ENCODE results near the gene FKBP6. TPM values are rescaled to one million over a fixed set of nuclear protein-coding genes. Genes with fewer than 3 reads are reported as not detected.
"Not testable (repeated sequence)": the region's sequence is repeated elsewhere in the genome, so short reads cannot be mapped to it uniquely, and the experiment has no call there.

FKBP6 gene
- total RNA-seq, 3 donors from 2014 or later: not detected

DNA sequence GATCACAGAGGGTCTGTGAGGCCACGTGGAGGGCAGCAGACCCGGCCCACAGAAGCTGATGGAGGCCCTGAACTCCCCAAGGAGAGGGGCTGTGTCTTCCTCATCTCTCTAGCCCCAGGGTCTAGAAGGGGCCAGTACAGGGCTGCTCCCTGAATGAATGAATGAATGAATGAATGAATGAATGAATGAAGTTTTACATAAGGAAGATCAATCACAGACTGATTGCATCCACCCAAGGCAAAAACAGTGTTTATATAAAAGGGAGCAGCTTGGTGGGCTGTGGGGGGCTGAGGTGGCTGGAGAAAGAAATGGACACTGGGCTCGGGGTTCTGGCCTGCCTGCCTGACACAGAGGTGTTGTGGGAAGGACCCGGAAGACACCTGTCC lies 14.4 kb upstream of the FKBP6 start:
- Mint-ChIP-seq H3K4me3 (no peak overlapping the region), H3K4me1 (ENCODE audit: low read depth) (peaks cover 6% of the 10 kb centered on the region), H3K9me3 (no peaks in the 10 kb centered on the region), H3K27me3 (ENCODE audit: low read depth) (no peaks in the 10 kb centered on the region), H3K36me3 (ENCODE audit: insufficient read depth) (no peaks in the 10 kb centered on the region)
- ATAC-seq (no peak), DNase-seq (no peak)

DNA sequence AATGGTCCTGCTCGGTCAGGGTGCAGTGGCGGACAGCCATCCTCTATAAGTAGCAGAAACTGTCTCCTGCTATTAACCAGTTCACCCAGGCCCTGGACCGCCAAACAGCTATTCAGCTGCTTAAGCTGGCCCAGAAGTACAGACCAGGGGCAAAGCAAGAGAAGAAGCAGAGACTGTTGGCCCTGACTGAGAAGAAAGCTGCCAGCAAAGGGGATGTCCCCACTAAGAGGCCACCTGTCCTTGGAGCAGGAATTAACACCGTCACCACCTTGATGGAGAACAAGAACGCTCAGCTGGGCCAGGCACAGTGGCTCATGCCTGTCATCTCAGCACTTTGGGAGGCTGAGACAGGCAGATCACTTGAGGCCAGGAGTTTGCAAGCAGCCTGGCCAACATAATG lies 13.7 kb upstream of the FKBP6 start:
- no peak overlapping the region for H3K4me3 Mint-ChIP-seq
- H3K9me3 Mint-ChIP-seq: no peaks in the 10 kb centered on the region
- no peaks in the 10 kb centered on the region for H3K36me3 Mint-ChIP-seq (ENCODE audit: insufficient read depth)
- no peaks in the 10 kb centered on the region for H3K27me3 Mint-ChIP-seq (ENCODE audit: low read depth)
- ATAC-seq (no peak), DNase-seq (no peak)
- H3K4me1 Mint-ChIP-seq (ENCODE audit: low read depth): peaks cover 3% of the 10 kb centered on the region

GRCh38 chr7:73316521-73316920 lies 11.4 kb upstream of the FKBP6 start:
- DNase-seq (no peak), ATAC-seq (no peak)
- Mint-ChIP-seq H3K4me1 (ENCODE audit: low read depth) (no peaks in the 10 kb centered on the region), H3K4me3 (no peak overlapping the region), H3K36me3 (ENCODE audit: insufficient read depth) (no peaks in the 10 kb centered on the region), H3K27me3 (ENCODE audit: low read depth) (no peaks in the 10 kb centered on the region), H3K9me3 (no peaks in the 10 kb centered on the region)

- H3K4me3 Mint-ChIP-seq; H3K4me1 Mint-ChIP-seq (ENCODE audit: low read depth); H3K36me3 Mint-ChIP-seq (ENCODE audit: insufficient read depth); ATAC-seq; H3K27me3 Mint-ChIP-seq (ENCODE audit: low read depth); H3K9me3 Mint-ChIP-seq; DNase-seq: not testable (repeated sequence)
These were observed 9.2 kb upstream of the FKBP6 start for GRCh38 chr7:73318656-73319204.

GRCh38 chr7:73319541-73319940 lies 8.4 kb upstream of the FKBP6 start:
- peaks cover 10% of the 10 kb centered on the region for H3K4me1 Mint-ChIP-seq (ENCODE audit: low read depth)
- not testable (repeated sequence) for H3K4me3 Mint-ChIP-seq; H3K27me3 Mint-ChIP-seq (ENCODE audit: low read depth); DNase-seq; H3K9me3 Mint-ChIP-seq; ATAC-seq; H3K36me3 Mint-ChIP-seq (ENCODE audit: insufficient read depth)

GRCh38 chr7:73320009-73320408 lies 8.0 kb upstream of the FKBP6 start:
- H3K9me3 Mint-ChIP-seq; ATAC-seq; H3K4me3 Mint-ChIP-seq; H3K27me3 Mint-ChIP-seq (ENCODE audit: low read depth); DNase-seq; H3K36me3 Mint-ChIP-seq (ENCODE audit: insufficient read depth): not testable (repeated sequence)
- H3K4me1 Mint-ChIP-seq (ENCODE audit: low read depth): peaks cover 10% of the 10 kb centered on the region

DNA sequence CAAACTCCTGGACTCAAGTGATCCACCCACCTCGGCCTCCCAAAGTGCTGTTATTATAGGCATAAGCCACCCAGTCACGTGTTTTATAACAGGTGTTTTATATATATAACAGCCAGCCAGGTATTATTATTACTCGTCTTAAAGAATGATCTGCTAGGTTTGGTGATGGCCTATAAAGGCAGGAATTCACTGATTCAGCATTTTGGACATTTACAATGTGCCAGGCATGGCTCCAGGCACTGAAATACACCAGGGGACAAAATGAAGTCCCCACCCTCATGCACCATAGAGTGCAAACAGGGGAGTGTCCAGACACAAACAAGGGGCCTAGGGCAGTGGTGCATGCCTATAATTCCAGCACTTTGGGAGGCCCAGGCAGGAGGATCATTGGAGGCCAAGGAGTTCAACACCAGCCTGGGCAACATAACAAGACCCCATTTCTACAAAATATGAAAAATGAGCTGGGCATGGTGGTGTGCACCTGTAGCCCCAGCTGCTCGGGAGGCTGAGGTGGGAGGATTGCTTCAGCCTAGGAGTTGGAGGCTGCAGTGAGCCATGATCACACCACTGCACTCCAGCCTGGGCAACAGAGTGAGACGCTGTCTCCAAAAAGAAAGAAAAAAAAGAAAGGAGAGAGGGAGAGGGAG lies 4.4 kb upstream of the FKBP6 start:
- peak overlapping the region; percentile 52 for H3K4me3 Mint-ChIP-seq
- DNase-seq; ATAC-seq; H3K9me3 Mint-ChIP-seq; H3K36me3 Mint-ChIP-seq (ENCODE audit: insufficient read depth); H3K27me3 Mint-ChIP-seq (ENCODE audit: low read depth): not testable (repeated sequence)
- peaks cover 10% of the 10 kb centered on the region for H3K4me1 Mint-ChIP-seq (ENCODE audit: low read depth)

DNA sequence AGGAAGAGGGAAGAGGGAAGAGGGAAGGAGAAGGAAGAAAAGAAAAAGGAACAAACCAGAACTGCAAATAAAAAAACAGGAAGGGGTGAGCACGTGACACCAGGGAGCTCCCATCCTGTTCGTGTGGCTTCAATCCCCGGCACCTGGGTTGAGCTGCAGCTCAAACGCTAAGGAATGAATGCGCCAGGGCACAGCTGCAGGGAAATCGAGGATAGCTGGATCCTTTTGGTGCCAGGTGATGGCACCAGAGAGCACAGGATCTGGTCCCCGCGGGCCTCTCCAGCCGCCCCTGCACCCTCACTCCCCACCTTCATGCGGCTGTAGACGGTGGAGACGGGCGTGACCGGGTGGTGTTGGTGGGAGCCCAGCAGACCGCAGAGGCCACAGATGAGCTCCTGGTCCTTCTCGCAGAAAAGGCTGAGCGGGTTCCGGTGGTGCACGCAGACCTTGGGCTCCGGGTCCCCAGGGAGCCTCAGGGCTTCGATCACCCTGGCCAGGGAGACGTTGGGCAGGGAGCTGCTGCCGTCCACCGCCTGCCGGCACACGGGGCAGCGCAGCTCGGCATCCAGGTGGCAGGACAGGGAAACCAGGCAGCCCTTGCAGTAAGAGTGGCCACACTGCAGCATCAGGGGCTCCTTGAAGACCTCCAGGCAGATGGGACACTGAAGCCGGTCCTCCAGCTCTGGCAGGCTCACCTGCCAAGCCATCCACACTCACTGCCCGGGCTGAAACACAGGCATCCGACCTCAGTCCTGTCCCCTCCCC lies 3.7 kb upstream of the FKBP6 start:
- DNase-seq: peak; percentile 34
- Mint-ChIP-seq H3K4me3 (peak overlapping the region; percentile 52), H3K4me1 (ENCODE audit: low read depth) (peaks cover 10% of the 10 kb centered on the region)
- H3K27me3 Mint-ChIP-seq (ENCODE audit: low read depth); H3K36me3 Mint-ChIP-seq (ENCODE audit: insufficient read depth); H3K9me3 Mint-ChIP-seq: not testable (repeated sequence)
- peak; percentile 89 to 96 for ATAC-seq

- peaks cover 10% of the 10 kb centered on the region for H3K4me1 Mint-ChIP-seq (ENCODE audit: low read depth)
- not testable (repeated sequence) for H3K36me3 Mint-ChIP-seq (ENCODE audit: insufficient read depth); H3K27me3 Mint-ChIP-seq (ENCODE audit: low read depth); DNase-seq; H3K4me3 Mint-ChIP-seq; ATAC-seq; H3K9me3 Mint-ChIP-seq
These were observed 2.5 kb upstream of the FKBP6 start for GRCh38 chr7:73325424-73325823.

DNA sequence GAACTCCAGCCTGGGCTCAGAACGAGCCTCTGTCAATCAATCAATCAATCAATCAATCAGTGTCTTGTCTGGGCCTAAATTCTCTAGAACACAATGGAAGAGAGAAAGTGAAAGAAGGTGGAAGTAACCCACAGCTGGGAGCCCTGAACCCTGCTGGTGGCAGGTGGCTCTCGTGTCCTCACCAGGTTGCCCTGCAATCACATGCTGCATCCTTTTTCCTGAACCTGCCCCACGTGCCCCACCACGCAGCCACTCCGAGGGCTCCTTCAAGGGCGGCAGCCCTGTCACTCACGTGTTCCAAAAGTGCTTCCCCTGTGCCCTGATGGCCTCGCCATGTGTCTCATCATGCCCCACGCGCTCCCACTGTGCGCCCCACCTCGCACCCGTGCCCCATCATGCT lies 512 bp upstream of the FKBP6 start:
- DNase-seq; H3K9me3 Mint-ChIP-seq; H3K4me3 Mint-ChIP-seq; ATAC-seq; H3K27me3 Mint-ChIP-seq (ENCODE audit: low read depth); H3K36me3 Mint-ChIP-seq (ENCODE audit: insufficient read depth): not testable (repeated sequence)
- peaks cover 10% of the 10 kb centered on the region for H3K4me1 Mint-ChIP-seq (ENCODE audit: low read depth)

DNA sequence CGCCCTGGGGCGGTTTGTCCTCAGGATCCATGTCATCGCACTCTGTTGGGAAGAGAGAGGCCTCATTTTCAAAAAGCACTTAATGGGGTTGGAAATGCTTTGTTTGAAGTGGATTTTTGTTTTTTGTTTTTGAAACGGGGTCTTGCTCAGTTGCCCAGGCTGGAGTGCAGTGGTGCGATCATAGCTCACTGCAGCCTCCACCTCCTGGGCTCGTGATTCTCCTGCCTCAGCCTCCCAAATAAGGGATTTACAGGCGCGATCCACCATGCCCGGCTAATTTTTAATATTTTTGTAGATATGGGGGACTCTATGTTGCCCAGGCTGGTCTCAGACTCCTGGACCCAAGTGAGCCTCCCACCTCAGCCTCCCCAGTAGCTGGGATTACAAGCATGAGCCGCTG lies 735 bp downstream of the FKBP6 start:
- H3K36me3 Mint-ChIP-seq (ENCODE audit: insufficient read depth): no peaks in the 10 kb centered on the region
- H3K4me1 Mint-ChIP-seq (ENCODE audit: low read depth): peaks cover 7% of the 10 kb centered on the region
- H3K27me3 Mint-ChIP-seq (ENCODE audit: low read depth): no peaks in the 10 kb centered on the region
- no peak overlapping the region for H3K4me3 Mint-ChIP-seq
- no peaks in the 10 kb centered on the region for H3K9me3 Mint-ChIP-seq
- ATAC-seq: no peak
- no peak for DNase-seq

DNA sequence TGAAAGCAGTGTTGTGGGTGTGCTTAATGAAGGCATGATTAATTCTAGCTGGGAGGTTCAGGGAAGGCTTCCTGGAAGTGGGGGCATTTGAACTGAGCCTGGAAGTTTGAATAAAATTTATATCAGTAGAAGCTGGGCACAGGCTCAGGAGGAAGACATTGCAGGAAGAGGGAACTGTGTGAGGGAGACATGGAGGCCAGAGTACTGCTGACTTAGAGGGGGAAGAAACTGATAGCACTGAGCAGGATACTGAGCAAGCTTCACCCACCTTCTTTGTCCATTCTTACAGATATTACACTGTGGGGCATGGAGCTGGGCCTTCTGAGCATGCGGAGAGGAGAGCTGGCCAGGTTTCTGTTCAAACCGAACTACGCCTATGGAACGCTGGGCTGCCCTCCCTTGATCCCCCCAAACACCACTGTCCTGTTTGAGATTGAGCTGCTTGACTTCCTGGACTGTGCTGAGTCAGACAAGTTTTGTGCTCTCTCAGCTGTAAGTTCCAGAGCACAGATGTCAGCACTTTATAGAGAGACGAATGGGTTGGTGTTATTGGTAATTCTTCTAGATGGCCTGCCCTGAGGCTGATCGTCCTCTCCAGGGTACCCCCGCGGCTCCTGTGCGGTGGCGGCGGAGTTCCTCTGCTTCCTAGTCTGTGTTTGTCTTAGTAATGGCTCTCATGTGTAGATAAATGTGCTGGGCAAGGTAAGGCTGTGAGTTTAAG lies 2.1 kb downstream of the FKBP6 start:
- Mint-ChIP-seq H3K9me3 (no peaks in the 10 kb centered on the region), H3K4me3 (no peak overlapping the region), H3K27me3 (ENCODE audit: low read depth) (no peaks in the 10 kb centered on the region), H3K4me1 (ENCODE audit: low read depth) (no peaks in the 10 kb centered on the region), H3K36me3 (ENCODE audit: insufficient read depth) (no peaks in the 10 kb centered on the region)
- ATAC-seq (no peak), DNase-seq (no peak)

DNA sequence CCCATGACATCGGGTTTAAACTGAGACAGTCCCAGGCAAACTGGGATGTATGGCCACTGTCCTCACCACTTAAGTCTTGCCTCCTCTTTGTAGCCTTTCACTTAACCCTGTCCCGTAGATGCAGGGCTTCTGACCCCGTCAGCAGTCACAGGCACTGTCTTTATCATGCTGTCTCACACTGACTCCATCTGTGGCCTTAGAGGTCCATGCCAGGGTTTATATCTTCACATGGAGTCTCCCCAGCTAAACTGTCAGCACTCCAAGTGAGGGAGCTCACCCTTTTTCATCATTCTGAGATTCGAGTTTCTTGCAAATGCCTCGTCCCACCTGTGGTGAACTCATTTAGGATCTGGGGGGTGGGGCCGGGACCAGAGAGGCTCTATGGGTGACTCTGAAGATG lies 2.8 kb downstream of the FKBP6 start:
- H3K36me3 Mint-ChIP-seq (ENCODE audit: insufficient read depth): no peaks in the 10 kb centered on the region
- H3K27me3 Mint-ChIP-seq (ENCODE audit: low read depth): no peaks in the 10 kb centered on the region
- DNase-seq: no peak
- no peaks in the 10 kb centered on the region for H3K9me3 Mint-ChIP-seq
- no peaks in the 10 kb centered on the region for H3K4me1 Mint-ChIP-seq (ENCODE audit: low read depth)
- no peak overlapping the region for H3K4me3 Mint-ChIP-seq
- ATAC-seq: no peak

DNA sequence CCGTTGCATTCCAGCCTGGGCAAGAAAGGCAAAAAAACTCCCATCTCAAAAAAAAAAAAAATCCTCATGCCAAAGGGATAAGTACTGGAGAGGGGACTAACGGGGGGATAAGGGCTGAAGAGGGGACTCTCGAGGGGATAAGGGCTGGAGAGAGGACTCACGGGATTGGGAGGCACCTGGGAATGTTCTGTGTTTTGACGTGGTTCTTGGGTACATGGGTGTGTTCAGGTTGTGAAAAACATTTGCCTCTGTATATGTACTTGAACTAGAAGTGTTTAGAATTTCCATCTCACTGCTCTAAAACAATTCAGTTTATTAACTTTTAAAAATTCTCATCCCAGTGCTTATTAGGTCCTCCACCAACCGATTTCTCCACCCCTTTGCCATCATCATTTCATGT lies 4.5 kb downstream of the FKBP6 start:
- H3K36me3 Mint-ChIP-seq (ENCODE audit: insufficient read depth): no peaks in the 10 kb centered on the region
- no peak for ATAC-seq

More for the DNA sequence above, 4.5 kb downstream of the FKBP6 start:
- DNase-seq: no peak
- Mint-ChIP-seq H3K4me3 (no peak overlapping the region), H3K4me1 (ENCODE audit: low read depth) (no peaks in the 10 kb centered on the region), H3K27me3 (ENCODE audit: low read depth) (no peaks in the 10 kb centered on the region), H3K9me3 (no peaks in the 10 kb centered on the region)

All from activated T-cell treated with anti-CD3 and anti-CD28 coated beads, Interleukin-2, amount 50 U/mL, for 4 hours (primary cell).